Stimulated activated CD8-positive, alpha-beta memory T cell treated with anti-CD3 and anti-CD28 coated beads, Interleukin-15, amount 100 ng/mL, for 24 hours (primary cell): Measurements from ENCODE around the gene FGD4.

Experiments used
- DNase-seq: peaks from one replicate; pipeline ENCODE4 v3.0.0-alpha.2; 2020; ENCODE audit warnings: low read depth

FGD4 gene

GRCh38 chr12:32679920-32680237 is 280.5 kb downstream of the FGD4 start:
- DNase-seq = no peak

DNA sequence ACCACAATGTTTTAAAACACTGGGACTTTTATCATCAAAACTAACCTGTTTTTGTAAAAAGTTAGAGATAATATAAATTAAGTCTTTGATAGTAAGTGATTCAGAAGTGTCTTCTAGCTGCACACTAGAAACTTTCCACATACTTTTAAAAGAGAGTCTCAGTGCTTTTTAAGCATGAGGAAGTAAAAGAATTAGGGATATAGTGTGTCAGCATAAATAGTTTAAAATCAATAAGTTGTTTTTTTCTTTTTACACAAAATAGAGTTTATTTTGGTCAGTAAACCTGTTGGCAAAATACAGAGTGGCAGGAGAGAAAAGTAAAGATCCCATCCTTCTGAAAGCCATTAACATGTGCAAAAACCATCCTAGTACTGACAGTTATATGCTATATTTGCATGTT is 281.4 kb downstream of the FGD4 start:
- DNase-seq = no peak

GRCh38 chr12:32681272-32681671 is 281.9 kb downstream of the FGD4 start:
- DNase-seq = no peak

GRCh38 chr12:32686340-32686739 is 287.0 kb downstream of the FGD4 start:
- no peak for DNase-seq

DNA sequence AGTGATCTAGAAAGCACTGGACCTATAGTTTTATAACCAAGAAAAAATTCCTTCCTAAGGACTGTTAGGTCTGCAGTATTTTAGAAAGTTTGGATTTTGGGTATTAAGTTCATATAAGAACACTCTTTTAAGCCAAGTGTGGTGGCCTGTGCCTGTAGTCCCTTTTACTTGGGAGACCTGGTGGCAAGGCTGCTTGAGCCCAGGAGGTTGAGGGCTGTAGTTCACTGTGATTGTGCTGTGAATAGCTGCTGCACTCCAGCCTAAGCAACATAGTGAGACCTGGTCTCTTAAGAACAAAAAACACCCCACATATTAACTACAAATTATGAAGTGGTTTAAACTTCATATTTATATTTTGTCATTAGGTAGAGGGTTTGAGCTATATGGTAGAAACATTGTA is 289.4 kb downstream of the FGD4 start:
- DNase-seq = no peak

DNA sequence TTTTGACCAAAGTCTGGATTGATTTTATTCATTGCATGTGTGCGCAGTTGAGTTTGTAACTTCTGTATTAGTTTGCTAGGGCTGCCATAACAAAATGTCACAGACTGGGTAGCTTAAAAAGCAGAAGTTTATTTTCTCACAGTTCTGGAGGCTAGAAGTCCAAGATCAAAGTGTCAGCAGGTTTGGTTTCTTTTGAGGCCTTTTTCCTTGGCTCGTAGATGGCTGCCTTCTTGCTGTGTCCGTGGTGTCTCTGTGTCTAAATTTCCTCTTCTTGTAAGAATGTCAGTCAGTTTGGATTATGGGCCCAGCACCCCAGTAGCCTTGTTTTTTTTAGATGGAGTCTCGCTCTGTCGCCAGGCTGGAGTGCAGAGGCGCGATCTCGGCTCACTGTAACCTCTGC is 291.6 kb downstream of the FGD4 start:
- DNase-seq = no peak

DNA sequence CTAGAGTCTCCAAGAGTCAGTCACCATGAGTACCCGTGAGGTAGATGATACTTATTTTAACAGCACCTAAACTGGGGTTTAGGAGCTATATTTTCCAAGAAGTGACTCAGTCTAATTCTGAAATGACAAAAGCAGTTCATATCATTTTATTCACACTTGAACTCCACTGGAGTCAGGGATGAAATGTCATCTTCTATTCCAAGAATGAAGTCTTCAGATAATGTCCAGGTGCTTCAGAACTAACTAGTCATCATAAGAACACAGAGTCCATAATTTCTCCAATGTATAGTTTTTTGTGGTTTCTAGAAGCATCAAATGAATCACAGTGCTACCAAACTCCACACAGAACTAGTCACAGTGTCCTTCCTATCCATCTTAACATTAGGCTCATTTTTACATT is 293.0 kb downstream of the FGD4 start:
- no peak for DNase-seq

DNA sequence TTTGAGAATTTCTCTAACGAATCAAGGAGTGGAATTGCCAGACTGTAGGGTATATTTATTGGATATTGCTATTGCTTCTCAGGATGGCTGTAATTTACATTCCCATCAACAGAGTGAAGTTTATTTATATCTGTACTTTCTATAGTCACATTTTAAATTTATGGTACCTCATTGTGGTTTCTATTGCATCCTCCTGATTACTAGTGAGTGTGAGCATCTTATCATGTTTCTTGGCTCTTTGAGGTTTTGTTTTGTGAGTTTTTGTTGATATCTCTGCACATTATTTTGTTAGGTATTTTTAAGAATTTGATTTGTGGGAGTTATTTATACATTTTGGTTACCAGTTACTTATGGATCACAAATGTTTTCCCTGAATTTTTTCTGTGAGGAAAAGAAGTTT is 293.7 kb downstream of the FGD4 start:
- DNase-seq = no peak
